Stimulated activated CD4-positive, alpha-beta T cell treated with anti-CD3 and anti-CD28 coated beads, Interleukin-4, amount 100 ng/mL, for 24 hours (primary cell): ENCODE data around the gene OR2AE1.

Source experiments
- DNase-seq: peaks from one replicate; pipeline ENCODE4 v3.0.0-alpha.2; 2020

The OR2AE1 gene

GRCh38 chr7:99855236-99855635 is 21.6 kb downstream of the OR2AE1 start:
- DNase-seq: no peak

- no peak for DNase-seq
These were observed 28.2 kb downstream of the OR2AE1 start for GRCh38 chr7:99848420-99849216.

- no peak for DNase-seq
These were observed 32.5 kb downstream of the OR2AE1 start for GRCh38 chr7:99844328-99844727.

GRCh38 chr7:99843808-99844207 is 33.0 kb downstream of the OR2AE1 start:
- DNase-seq: no peak

- no peak for DNase-seq
These were observed 33.9 kb downstream of the OR2AE1 start for GRCh38 chr7:99842926-99843325.

GRCh38 chr7:99840136-99840869 is 36.5 kb downstream of the OR2AE1 start:
- no peak for DNase-seq

- DNase-seq: no peak
These were observed 37.4 kb downstream of the OR2AE1 start for GRCh38 chr7:99839287-99840021.

GRCh38 chr7:99837649-99838361 is 39.0 kb downstream of the OR2AE1 start:
- no peak for DNase-seq

GRCh38 chr7:99835189-99835588 is 41.6 kb downstream of the OR2AE1 start:
- no peak for DNase-seq

- DNase-seq: no peak
These were observed 42.5 kb downstream of the OR2AE1 start for GRCh38 chr7:99834382-99834781.

- no peak for DNase-seq
These were observed 43.5 kb downstream of the OR2AE1 start for GRCh38 chr7:99833289-99833877.

- no peak for DNase-seq
These were observed 45.2 kb downstream of the OR2AE1 start for GRCh38 chr7:99831595-99831994.

GRCh38 chr7:99829524-99830160 is 47.2 kb downstream of the OR2AE1 start:
- no peak for DNase-seq

- no peak for DNase-seq
These were observed 48.0 kb downstream of the OR2AE1 start for GRCh38 chr7:99828811-99829210.

GRCh38 chr7:99827040-99827778 is 49.6 kb downstream of the OR2AE1 start:
- no peak for DNase-seq
